ENCODE measurements around the gene FMOD. TPM values are rescaled to one million over a fixed set of nuclear protein-coding genes. Genes with fewer than 3 reads are reported as not detected.

FMOD gene
- 0.05 TPM in 1 of 2 replicates, not detected in the other for total RNA-seq (2014; rRNA removed; shearing (Covaris generic))
- not detected in 2 replicates for total RNA-seq (2022)
- Bru-seq, nascent RNA = not detected
- not detected for BruChase-seq, experiment 1, labeled RNA remaining after a 6-hour chase
- not detected for BruChase-seq, experiment 2, labeled RNA remaining after a 2-hour chase
- long read RNA-seq = 0 reads

GRCh38 chr1:203351037-203351625, at the start of gene FMOD:
Gene FMOD (minus strand): TSS chr1:203351122. CDS start chr1:203348270, 2,852 bp downstream.
- Histone ChIP-seq H3K4me3 (ENCODE audit: low read depth, low read length, poor library complexity, severe bottlenecking) (no peak within 1 kb of the TSS), H2AFZ (ENCODE audit: low read length) (peak within 1 kb of the TSS; percentile 63; the same call in 1 of the 2 replicates), H3K4me1 (ENCODE audit: insufficient read depth, low read length, poor library complexity, severe bottlenecking) (no peaks in the 10 kb centered on the region), H3K4me2 (ENCODE audit: low read length) (peak within 1 kb of the TSS; percentile 34; the same call in 1 of the 2 replicates), H4K20me1 (ENCODE audit: insufficient read depth, low read length) (no peaks in the 10 kb centered on the region), H3K9me2 (ENCODE audit: insufficient read depth, low read length) (no peaks in the 10 kb centered on the region), H3K36me3 (ENCODE audit: insufficient read depth, low read length) (no peaks in the 10 kb centered on the region), H3K27ac (ENCODE audit: low read depth, low read length, poor library complexity, severe bottlenecking) (no peak within 1 kb of the TSS), H3K79me2 (ENCODE audit: insufficient read depth, low read depth, low read length) (no peaks in the 10 kb centered on the region), H3K9me3 (ENCODE audit: low read length) (no peaks in the 10 kb centered on the region)
- DNase-seq (ENCODE audit: low spot score) = peak; percentile 49
- intact Hi-C loops (cut with micrococcal nuclease; ENCODE audit: unreplicated experiment) = no loop called here
- no TSS peak for BruUV-seq (replicated peaks)
- POLR2A ChIA-PET = interaction anchor here (0.5 kb wide), 1 partner anchor 111 kb away, joined by 5 read pairs; no protein-coding TSS in a partner anchor
- TF ChIP-seq CTCF (conservative IDR thresholded peaks at IDR 0.05; ENCODE audit: low read length) (peak; percentile 62), EZH2phosphoT487 (IDR thresholded peaks at IDR 0.05; ENCODE audit: borderline replicate concordance, low read depth, low read length) (no peak)
- CTCF ChIA-PET (ENCODE audit: unreplicated experiment) = no interaction called here

GRCh38 chr1:203396595-203397194, 45.8 kb upstream of the FMOD start:
- Histone ChIP-seq H2AFZ (ENCODE audit: low read length) (no peak overlapping the region), H3K36me3 (ENCODE audit: insufficient read depth, low read length) (no peaks in the 10 kb centered on the region), H3K4me3 (ENCODE audit: low read depth, low read length, poor library complexity, severe bottlenecking) (no peak overlapping the region), H3K27ac (ENCODE audit: low read depth, low read length, poor library complexity, severe bottlenecking) (no peak overlapping the region), H3K9me3 (ENCODE audit: low read length) (peaks cover 8% of the 10 kb centered on the region; the same call in 1 of the 2 replicates), H3K4me2 (ENCODE audit: low read length) (no peak overlapping the region), H3K9me2 (ENCODE audit: insufficient read depth, low read length) (no peaks in the 10 kb centered on the region), H3K79me2 (ENCODE audit: insufficient read depth, low read depth, low read length) (no peaks in the 10 kb centered on the region), H3K4me1 (ENCODE audit: insufficient read depth, low read length, poor library complexity, severe bottlenecking) (no peaks in the 10 kb centered on the region), H4K20me1 (ENCODE audit: insufficient read depth, low read length) (no peaks in the 10 kb centered on the region)
- ChIA-PET CTCF (ENCODE audit: unreplicated experiment) (no interaction called here), POLR2A (no interaction called here)
- DNase-seq (ENCODE audit: low spot score) = no peak
- no TSS peak for BruUV-seq (replicated peaks)
- intact Hi-C loops (cut with micrococcal nuclease; ENCODE audit: unreplicated experiment) = no loop called here
- TF ChIP-seq EZH2phosphoT487 (IDR thresholded peaks at IDR 0.05; ENCODE audit: borderline replicate concordance, low read depth, low read length) (no peak), CTCF (conservative IDR thresholded peaks at IDR 0.05; ENCODE audit: low read length) (no peak)

- Histone ChIP-seq H2AFZ (ENCODE audit: low read length) (no peak overlapping the region), H3K9me2 (ENCODE audit: insufficient read depth, low read length) (no peaks in the 10 kb centered on the region), H3K79me2 (ENCODE audit: insufficient read depth, low read depth, low read length) (no peaks in the 10 kb centered on the region), H4K20me1 (ENCODE audit: insufficient read depth, low read length) (no peaks in the 10 kb centered on the region), H3K4me3 (ENCODE audit: low read depth, low read length, poor library complexity, severe bottlenecking) (no peak overlapping the region), H3K27ac (ENCODE audit: low read depth, low read length, poor library complexity, severe bottlenecking) (no peak overlapping the region), H3K36me3 (ENCODE audit: insufficient read depth, low read length) (no peaks in the 10 kb centered on the region), H3K4me1 (ENCODE audit: insufficient read depth, low read length, poor library complexity, severe bottlenecking) (no peaks in the 10 kb centered on the region), H3K9me3 (ENCODE audit: low read length) (peaks cover 13% of the 10 kb centered on the region; the same call in 1 of the 2 replicates), H3K4me2 (ENCODE audit: low read length) (no peak overlapping the region)
- DNase-seq (ENCODE audit: low spot score) = no peak
- intact Hi-C loops (cut with micrococcal nuclease; ENCODE audit: unreplicated experiment) = no loop called here
- TF ChIP-seq CTCF (conservative IDR thresholded peaks at IDR 0.05; ENCODE audit: low read length) (no peak), EZH2phosphoT487 (IDR thresholded peaks at IDR 0.05; ENCODE audit: borderline replicate concordance, low read depth, low read length) (no peak)
- BruUV-seq (replicated peaks) = no TSS peak
- ChIA-PET CTCF (ENCODE audit: unreplicated experiment) (no interaction called here), POLR2A (no interaction called here)
These were observed 44.8 kb upstream of the FMOD start for GRCh38 chr1:203395751-203396150.

Measured in OCI-LY7 (cell line).